GM18520 (cell line): ENCODE measurements around the gene KRTAP4-11.
"Not testable (repeated sequence)": the region's sequence is repeated elsewhere in the genome, so short reads cannot be mapped to it uniquely, and the experiment has no call there.

Source experiments
- ATAC-seq: cut with Tn5 transposase; IDR thresholded peaks from one replicate; pipeline ENCODE4 v1.9.1; 2021; ENCODE audit not compliant: unreplicated experiment

Gene KRTAP4-11

GRCh38 chr17:41125064-41125463 is 6.9 kb upstream of the KRTAP4-11 start:
- ATAC-seq, result no peak

GRCh38 chr17:41123991-41124371 is 5.8 kb upstream of the KRTAP4-11 start, which contains the start of gene KRTAP4-12:
Gene KRTAP4-12 (minus strand): TSS chr17:41124182. CDS start chr17:41124122, 60 bp downstream.
- not testable (repeated sequence) for ATAC-seq

GRCh38 chr17:41123292-41123990 is 5.3 kb upstream of the KRTAP4-11 start:
- not testable (repeated sequence) for ATAC-seq

GRCh38 chr17:41121742-41122141 is 3.6 kb upstream of the KRTAP4-11 start:
- no peak for ATAC-seq

GRCh38 chr17:41119696-41120690 is 1.8 kb upstream of the KRTAP4-11 start:
- not testable (repeated sequence) for ATAC-seq

GRCh38 chr17:41118721-41119120 is 548 bp upstream of the KRTAP4-11 start:
- no peak for ATAC-seq

GRCh38 chr17:41116297-41116696 is 1.9 kb downstream of the KRTAP4-11 start:
- no peak for ATAC-seq

GRCh38 chr17:41111151-41111885 is 6.9 kb downstream of the KRTAP4-11 start:
- ATAC-seq, result no peak

- ATAC-seq, result not testable (repeated sequence)
These were observed 9.3 kb downstream of the KRTAP4-11 start for GRCh38 chr17:41108728-41109386.

GRCh38 chr17:41107941-41108450 is 10.2 kb downstream of the KRTAP4-11 start:
- ATAC-seq, result no peak

GRCh38 chr17:41105347-41105746 is 12.8 kb downstream of the KRTAP4-11 start, which contains the start of gene KRTAP4-9:
Gene KRTAP4-9 (plus strand): TSS chr17:41105389. CDS start chr17:41105389, 0 bp downstream.
- not testable (repeated sequence) for ATAC-seq

- ATAC-seq, result not testable (repeated sequence)
These were observed 13.7 kb downstream of the KRTAP4-11 start for GRCh38 chr17:41104386-41105038.

GRCh38 chr17:41103896-41104295 is 14.3 kb downstream of the KRTAP4-11 start:
- ATAC-seq, result no peak

- ATAC-seq, result no peak
These were observed 16.4 kb downstream of the KRTAP4-11 start, which contains the start of gene KRTAP4-16 for GRCh38 chr17:41101586-41102259. Gene KRTAP4-16 (minus strand): TSS chr17:41102209. CDS start chr17:41102209, 0 bp downstream.

- ATAC-seq, result not testable (repeated sequence)
These were observed 18.3 kb downstream of the KRTAP4-11 start for GRCh38 chr17:41099682-41100480.

- no peak for ATAC-seq
These were observed 19.7 kb downstream of the KRTAP4-11 start for GRCh38 chr17:41098481-41098880.

GRCh38 chr17:41098042-41098441 is 20.1 kb downstream of the KRTAP4-11 start, which contains the start of gene KRTAP4-8:
Gene KRTAP4-8 (minus strand): TSS chr17:41098142. CDS start chr17:41098084, 58 bp downstream.
- ATAC-seq, result no peak

- no peak for ATAC-seq
These were observed 22.1 kb downstream of the KRTAP4-11 start for GRCh38 chr17:41096055-41096454.
